Fibroblast of pulmonary artery (primary cell): ENCODE data around the gene UNC5CL.
"Not testable (repeated sequence)": the region's sequence is repeated elsewhere in the genome, so short reads cannot be mapped to it uniquely, and the experiment has no call there.

ENCODE experiments used
- DNase-seq: peaks from one replicate; pipeline ENCODE4 v3.0.0-alpha.2; 2010; ENCODE audit warnings: low read depth
- H3K4me3 ChIP-seq: replicated peaks from 2 replicates; pipeline ENCODE4 v1.5.1; 2011; ENCODE audit warnings: low read depth, mild to moderate bottlenecking, control low read depth, low read length, moderate library complexity
- CTCF ChIP-seq: IDR thresholded peaks from 2 replicates; pipeline ENCODE4 v1.5.1; 2011; ENCODE audit warnings: mild to moderate bottlenecking, control low read depth, low read length, inconsistent platforms; ENCODE audit errors: missing control alignments

The UNC5CL gene

GRCh38 chr6:41023114-41023513 lies 15.9 kb downstream of the UNC5CL start:
- no peak for TF ChIP-seq CTCF
- no peak for DNase-seq
- H3K4me3 ChIP-seq: no peak overlapping the region

DNA sequence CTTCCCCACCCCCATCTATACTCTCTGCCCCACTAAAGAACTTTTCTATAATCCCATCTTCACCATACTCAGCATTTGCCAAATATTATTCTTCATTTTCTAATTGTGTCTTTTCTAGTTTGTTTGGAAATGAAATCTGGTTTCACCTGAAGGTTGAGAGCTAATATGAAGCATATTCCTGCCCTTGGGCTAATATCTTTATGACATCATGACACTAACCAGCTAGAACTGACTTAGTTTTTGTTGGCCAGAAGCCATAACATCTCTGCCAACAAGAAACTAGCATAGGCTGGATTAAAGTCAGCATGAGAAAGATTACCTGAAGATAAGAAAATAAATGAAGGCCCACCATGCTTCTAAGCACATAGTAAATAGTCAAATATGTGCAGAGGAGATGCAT lies 16.7 kb downstream of the UNC5CL start:
- no peak overlapping the region for H3K4me3 ChIP-seq
- peak; percentile 24 for DNase-seq
- no peak for TF ChIP-seq CTCF

- DNase-seq: peak; percentile 38
- no peak overlapping the region for H3K4me3 ChIP-seq
- TF ChIP-seq CTCF: peak; percentile 19
Measured at GRCh38 chr6:41021832-41022231, 17.2 kb downstream of the UNC5CL start.

GRCh38 chr6:41017663-41018062 lies 21.4 kb downstream of the UNC5CL start:
- no peak for TF ChIP-seq CTCF
- no peak for DNase-seq
- H3K4me3 ChIP-seq: no peak overlapping the region

DNA sequence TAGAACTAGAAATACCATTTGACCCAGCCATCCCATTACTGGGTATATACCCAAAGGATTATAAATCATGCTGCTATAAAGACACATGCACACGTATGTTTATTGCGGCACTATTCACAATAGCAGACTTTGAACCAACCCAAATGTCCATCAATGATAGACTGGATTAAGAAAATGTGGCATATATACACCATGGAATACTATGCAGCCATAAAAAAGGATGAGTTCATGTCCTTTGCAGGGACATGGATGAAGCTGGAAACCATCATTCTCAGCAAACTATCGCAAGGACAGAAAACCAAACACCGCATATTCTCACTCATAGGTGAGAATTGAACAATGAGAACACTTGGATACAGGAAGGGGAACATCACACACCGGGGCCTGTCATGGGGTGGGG lies 23.2 kb downstream of the UNC5CL start:
- DNase-seq, H3K4me3 ChIP-seq: not testable (repeated sequence)

GRCh38 chr6:41014780-41015179 lies 24.2 kb downstream of the UNC5CL start:
- no peak overlapping the region for H3K4me3 ChIP-seq
- DNase-seq: no peak

GRCh38 chr6:41013466-41014153 lies 25.4 kb downstream of the UNC5CL start:
- H3K4me3 ChIP-seq: no peak overlapping the region
- no peak for DNase-seq
- TF ChIP-seq CTCF: no peak

More at GRCh38 chr6:41014780-41015179, 24.2 kb downstream of the UNC5CL start:
- no peak for TF ChIP-seq CTCF
